Measurements from ENCODE around the gene FER1L5.

The FER1L5 gene

DNA sequence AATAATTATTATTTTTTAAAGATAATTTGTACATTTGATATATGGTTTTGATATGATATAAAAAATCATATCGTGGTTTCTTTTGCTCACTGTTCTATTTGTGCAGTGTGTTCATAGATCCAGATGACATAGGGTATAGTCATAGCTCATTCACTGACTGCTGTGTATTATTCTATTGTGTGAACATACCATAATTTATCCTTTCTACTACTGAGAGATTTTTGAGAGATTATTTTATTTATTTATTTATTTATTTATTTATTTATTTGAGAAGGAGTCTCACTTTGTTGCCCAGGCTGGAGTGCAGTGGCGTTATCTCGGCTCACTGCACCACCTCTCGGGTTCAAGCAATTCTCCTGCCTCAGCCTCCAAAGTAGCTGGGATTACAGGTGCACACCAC, 39.0 kb downstream of the FER1L5 start:
- DNase-seq (ENCODE audit: low spot score), result no peak

GRCh38 chr2:96683307-96683706, 40.7 kb downstream of the FER1L5 start:
- no peak for DNase-seq (ENCODE audit: low spot score)

DNA sequence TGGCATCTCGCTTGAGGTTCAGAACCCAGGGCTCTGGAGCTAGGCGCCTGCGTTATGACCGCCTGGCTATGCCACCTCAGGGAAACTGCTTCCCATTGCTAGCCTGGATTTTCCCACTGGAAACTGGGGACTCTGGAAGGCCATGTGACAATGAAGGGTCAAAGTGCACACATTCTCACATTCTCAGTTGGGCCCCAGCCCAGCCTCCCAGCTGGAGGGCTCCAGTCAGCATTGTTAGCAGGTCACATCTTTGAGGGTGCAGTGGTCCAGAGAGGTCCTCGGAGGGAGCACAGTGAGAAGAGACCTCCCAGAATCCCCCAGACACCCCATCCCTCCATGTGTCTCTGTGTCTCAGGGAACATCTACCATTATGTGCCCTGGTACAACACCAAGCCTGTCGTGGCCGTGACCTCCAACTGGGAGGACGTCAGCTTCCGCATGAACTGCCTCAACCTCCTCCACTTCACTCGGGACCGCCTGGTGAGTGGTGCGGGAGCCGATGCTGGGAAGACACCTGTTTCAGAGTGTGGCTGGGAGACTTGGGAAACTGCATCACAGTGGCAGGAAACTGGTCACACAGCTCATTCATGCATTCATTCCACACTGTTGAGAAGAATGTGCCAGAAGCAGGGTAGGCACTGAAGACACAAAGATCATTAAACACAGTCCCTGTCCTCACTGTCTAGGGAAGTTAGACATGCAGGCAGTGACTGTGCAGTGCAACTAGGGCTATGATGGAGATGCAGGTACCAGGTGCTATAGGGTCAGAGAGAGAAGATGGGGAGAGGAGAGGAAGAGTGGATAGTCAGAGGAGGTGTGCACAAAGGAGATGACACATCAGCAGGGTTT, 41.6 kb downstream of the FER1L5 start:
- no peak for DNase-seq (ENCODE audit: low spot score)

GRCh38 chr2:96684883-96685576, 42.5 kb downstream of the FER1L5 start:
- no peak for DNase-seq (ENCODE audit: low spot score)

- no peak for DNase-seq (ENCODE audit: low spot score)
Observed at GRCh38 chr2:96685577-96686459, 43.3 kb downstream of the FER1L5 start.

DNA sequence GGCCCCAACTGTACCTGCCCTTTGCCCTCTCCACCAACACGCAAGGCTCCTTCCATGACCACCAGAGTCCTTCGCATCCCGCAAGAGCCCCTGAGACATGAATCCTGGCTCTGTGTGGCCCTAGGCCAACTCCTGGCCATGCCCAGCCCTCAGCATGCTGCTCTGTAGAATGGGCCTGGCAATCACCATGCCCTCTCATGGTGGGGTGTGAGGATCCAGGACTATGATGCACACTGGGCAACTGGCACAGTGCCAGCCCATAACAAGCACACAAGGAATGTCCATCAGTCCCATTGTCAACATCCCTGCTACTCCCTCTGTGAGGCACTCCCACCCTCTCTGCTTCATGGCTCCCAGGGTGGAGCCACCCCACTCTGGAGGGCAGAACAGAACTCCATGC, 44.7 kb downstream of the FER1L5 start:
- DNase-seq (ENCODE audit: low spot score), result no peak

- DNase-seq (ENCODE audit: low spot score), result no peak
Observed at GRCh38 chr2:96687711-96688640, 45.4 kb downstream of the FER1L5 start.

- no peak for DNase-seq (ENCODE audit: low spot score)
Observed at GRCh38 chr2:96688649-96689430, 46.3 kb downstream of the FER1L5 start.

- DNase-seq (ENCODE audit: low spot score), result no peak
Observed at GRCh38 chr2:96689431-96689991, 46.9 kb downstream of the FER1L5 start.

DNA sequence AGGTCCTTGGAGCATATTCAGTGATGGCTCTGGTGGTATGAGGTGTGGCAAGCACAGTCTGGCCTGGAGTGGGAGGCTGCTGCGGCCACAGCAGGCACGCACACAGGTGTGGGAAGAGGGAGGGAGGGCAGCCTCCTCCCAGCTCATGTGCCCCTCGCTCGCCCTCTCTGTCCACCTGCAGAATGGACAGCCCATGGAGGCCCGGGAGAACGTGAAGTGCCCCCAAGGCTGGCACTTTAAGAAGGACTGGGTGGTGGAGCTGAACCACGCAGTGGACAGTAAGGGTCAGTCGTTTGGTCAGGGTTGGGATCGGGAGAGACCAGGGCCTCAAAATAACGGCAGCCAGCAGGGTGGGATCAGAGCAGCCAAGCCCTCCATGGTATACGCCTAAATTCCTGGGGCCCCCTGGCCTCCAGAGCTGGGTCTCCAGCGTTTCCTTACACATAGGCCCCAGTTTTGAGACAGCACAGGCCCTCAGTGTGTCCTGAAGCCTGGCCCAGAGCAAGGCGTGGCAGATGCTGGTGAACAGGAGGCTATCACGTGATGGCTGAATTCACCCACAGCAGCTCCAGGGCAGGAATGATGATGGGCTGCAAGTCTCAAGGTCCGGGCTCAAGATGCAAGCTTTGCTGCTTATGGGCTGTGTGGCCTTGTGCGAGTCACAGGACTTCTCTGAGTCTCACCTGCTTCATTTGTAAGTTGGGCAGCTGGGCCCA, 47.9 kb downstream of the FER1L5 start:
- no peak for DNase-seq (ENCODE audit: low spot score)

DNA sequence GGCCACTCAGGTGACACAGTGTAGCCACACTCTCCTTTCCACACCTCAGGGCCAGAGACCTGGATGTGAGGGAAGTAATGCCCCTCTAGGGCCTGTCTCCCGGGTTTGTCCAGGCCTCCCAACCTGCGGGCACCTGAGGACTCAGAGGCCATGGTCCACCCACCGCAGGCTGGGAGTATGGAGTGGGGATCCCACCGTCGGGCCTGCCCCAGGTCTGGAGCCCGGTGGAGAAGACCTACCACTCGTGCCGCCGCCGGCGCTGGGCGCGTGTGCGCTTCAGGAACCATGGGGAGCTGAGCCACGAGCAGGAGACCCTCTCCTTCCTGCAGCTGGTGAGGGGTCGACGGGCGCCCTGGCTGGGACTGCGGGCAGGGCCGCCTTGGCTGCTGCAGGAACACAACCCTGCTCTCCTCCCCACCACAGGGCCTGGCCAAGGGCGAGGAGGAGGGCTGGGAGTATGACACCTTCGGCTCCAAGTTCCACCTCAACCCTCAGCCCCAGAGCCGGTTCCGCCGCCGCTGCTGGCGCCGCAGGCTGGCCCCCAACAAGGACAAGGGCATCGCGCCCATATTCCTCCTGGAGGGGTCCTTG, 48.6 kb downstream of the FER1L5 start:
- no peak for DNase-seq (ENCODE audit: low spot score)

GRCh38 chr2:96692094-96692971, 49.8 kb downstream of the FER1L5 start:
- DNase-seq (ENCODE audit: low spot score), result no peak

DNA sequence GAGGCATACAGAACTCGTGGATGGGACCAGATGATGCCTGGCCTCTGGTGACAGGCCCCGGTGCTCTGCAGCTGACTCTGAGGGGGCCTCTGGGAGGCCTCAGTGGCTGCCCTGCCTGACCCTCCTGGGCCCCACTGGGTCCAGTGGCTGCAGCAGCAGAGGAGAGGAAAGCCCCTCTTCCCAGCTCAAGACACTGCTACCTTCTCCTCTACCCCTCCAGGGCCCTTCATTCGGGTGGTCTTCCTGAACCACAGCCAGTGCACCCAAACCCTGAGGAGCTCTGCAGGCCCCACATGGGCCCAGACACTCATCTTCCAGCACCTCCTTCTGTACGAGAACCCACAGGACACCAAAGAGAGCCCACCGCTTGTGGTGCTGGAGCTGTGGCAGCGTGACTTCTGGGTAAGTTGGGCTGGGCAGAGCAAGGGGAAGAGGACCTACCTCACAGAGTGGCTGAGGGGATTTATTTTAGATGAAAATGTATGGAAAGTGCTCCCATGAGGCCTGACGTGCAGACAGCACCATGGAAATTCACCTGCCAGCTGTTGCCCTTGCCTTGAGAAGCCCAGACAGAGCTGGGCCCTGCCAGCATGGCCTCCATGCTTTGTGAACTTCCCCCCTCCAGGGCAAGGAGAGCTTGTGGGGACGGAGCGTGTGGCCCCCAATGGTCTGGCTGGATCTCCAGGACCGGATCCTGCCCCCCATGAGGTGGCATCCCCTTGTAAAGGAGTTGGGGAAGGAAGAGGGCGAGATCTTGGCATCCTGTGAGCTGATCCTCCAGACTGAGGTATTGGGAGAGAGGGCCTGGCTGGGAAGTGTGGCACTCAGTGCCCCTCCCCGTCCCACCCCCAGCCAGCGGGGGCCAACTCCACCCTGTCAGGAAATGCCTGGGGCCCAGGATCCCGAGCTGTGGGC, 51.0 kb downstream of the FER1L5 start:
- no peak for DNase-seq (ENCODE audit: low spot score)

GRCh38 chr2:96694279-96694678, 51.7 kb downstream of the FER1L5 start:
- DNase-seq (ENCODE audit: low spot score), result no peak

- DNase-seq (ENCODE audit: low spot score), result no peak
Observed at GRCh38 chr2:96694816-96695455, 52.4 kb downstream of the FER1L5 start.

DNA sequence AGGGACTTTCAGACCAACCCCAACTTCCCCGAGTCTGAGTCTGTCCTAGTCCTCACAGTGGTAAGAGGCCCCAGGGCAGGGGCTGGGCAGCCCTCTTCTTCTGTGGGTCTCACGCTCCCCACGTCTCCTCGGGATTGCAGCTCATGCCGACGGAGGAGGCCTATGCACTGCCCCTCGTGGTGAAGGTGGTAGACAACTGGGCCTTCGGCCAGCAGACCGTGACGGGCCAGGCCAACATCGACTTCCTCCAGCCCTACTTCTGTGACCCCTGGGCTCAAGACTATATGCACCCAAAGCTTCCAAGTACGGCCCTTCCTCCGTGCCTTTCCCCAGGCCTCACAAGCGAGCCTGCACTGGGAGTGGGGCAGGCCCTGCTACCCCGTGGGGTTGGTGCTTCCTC, 53.0 kb downstream of the FER1L5 start:
- DNase-seq (ENCODE audit: low spot score), result no peak

DNA sequence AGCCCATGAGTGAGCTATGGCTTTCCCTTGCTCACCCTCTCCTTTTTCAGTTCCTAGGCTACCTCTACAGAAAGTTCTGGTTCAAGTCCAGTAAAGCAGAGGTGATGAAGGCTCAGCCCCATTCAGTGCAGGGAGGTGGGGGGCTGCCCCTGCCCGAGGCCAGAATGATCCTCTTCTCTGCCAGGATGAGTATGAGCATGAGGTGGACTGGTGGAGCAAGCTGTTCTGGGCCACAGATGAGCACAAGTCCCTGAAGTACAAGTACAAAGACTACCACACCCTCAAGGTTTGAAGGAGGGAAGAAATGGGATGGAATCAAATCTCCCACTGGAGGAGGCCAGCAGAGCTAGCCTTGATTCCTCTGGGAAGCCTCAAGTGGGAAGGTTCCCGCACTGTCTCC, 54.9 kb downstream of the FER1L5 start:
- no peak for DNase-seq (ENCODE audit: low spot score)
